Muscle layer of colon (tissue), 2 donors: ENCODE data around the gene NCKAP5.
"Not testable (repeated sequence)": the region's sequence is repeated elsewhere in the genome, so short reads cannot be mapped to it uniquely, and the experiment has no call there.

Experiments used
- H3K27ac ChIP-seq: one replicate; pipeline ENCODE4 v1.7.0; 2013; ENCODE audit warnings: low read depth, mild to moderate bottlenecking, low read length, moderate library complexity
- H3K27me3 ChIP-seq, 2 donors: one replicate each; pipeline ENCODE4 v1.7.0; 2013; ENCODE audit warnings: low read length in 2 of 2, mild to moderate bottlenecking in 2 of 2; ENCODE audit not compliant: insufficient read depth in 2 of 2, control insufficient read depth in 1 of 2
- H3K36me3 ChIP-seq: one replicate; pipeline ENCODE4 v1.7.0; 2013; ENCODE audit warnings: mild to moderate bottlenecking, low read length; ENCODE audit not compliant: insufficient read depth
- H3K4me1 ChIP-seq: one replicate; pipeline ENCODE4 v1.7.0; 2013; ENCODE audit warnings: mild to moderate bottlenecking, low read length; ENCODE audit not compliant: insufficient read depth
- H3K4me3 ChIP-seq, 2 donors: one replicate each; pipeline ENCODE4 v1.7.0; 2013; ENCODE audit warnings: low read length in 2 of 2, low read depth in 1 of 2, mild to moderate bottlenecking in 1 of 2, moderate library complexity in 1 of 2
- H3K9ac ChIP-seq: one replicate; pipeline ENCODE4 v1.7.0; 2013; ENCODE audit warnings: low read length
- H3K9me3 ChIP-seq: one replicate; pipeline ENCODE4 v1.7.0; 2013; ENCODE audit warnings: mild to moderate bottlenecking, low read length
- donor health status: abdominal sarcoma.
- donor health status: Adenocarcinoma of cecum.

The NCKAP5 gene

DNA sequence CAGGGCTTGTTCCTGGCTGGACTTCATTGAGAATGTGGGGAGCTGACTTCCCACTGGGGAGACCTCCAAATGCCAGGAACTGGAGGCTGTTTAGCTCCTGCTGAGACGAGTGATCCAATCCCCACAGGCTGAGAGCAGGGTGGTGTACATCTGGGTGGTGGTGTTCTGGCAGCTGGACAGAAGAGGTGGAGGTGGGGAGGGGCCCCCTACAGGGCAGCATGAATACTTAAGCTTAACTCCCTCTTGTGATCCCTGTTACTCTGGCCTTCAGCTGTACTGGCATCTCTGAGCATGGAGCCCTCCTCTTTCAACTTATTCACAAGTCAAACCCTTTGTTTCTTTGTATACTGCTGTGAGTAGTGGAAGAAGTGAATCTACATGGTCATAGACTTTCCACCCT, 730.5 kb downstream of the NCKAP5 start:
- H3K9me3 ChIP-seq = no peaks in the 10 kb centered on the region

DNA sequence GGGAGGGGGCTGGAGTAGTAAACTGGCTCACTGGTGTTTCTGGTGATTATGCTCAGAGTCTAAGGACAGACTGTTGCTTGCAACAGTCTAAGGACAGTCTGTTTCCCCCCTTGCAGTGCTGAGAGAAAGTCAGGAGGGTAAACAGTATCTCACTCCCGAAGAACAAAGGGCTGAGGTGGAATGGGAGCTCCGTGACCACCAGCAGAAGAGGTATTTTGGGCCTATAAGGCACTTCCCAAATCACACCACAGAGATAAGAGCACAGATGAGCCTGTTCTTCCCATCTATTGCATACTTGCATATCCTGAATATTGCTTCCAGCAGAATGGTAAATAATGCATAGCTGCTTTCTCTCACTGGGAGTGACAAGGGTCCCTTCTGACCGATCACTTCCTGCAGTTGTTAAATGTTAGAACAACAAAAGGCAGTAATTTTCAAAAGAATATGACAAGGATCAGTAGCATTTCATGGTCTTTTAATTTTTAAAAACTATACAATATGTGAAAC, 737.9 kb downstream of the NCKAP5 start:
- Histone ChIP-seq H3K27me3 (no peaks in the 10 kb centered on the region), H3K4me1 (no peaks in the 10 kb centered on the region), H3K27ac (no peak overlapping the region), H3K4me3 (no peak overlapping the region), H3K9me3 (no peaks in the 10 kb centered on the region), H3K36me3 (no peaks in the 10 kb centered on the region), H3K9ac (no peak overlapping the region)

More for the DNA sequence above, 730.5 kb downstream of the NCKAP5 start:
- no peak overlapping the region for H3K9ac ChIP-seq
- no peaks in the 10 kb centered on the region for H3K4me1 ChIP-seq
- no peaks in the 10 kb centered on the region for H3K27me3 ChIP-seq
- H3K27ac ChIP-seq = no peak overlapping the region
- no peak overlapping the region for H3K4me3 ChIP-seq
- no peaks in the 10 kb centered on the region for H3K36me3 ChIP-seq

DNA sequence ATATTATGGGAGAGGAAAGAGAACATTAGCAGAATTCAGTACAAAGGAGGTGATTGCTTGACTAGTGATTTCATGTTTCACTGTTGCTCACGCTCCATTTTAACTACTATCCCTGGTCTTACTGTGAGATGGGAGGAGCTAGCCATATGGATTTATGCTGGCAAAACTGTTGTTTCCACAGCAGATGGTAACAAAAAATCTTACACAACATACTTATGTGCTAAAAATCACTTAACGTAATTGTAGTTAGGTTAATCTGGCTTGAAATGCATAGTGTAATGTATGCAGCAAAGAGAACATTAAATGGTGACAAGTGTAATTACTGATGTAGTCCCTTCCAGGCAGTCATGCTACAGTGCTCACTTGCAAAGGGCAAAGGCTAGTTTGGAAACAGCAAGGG, 742.7 kb downstream of the NCKAP5 start:
- Histone ChIP-seq H3K9me3 (no peaks in the 10 kb centered on the region), H3K27ac (no peak overlapping the region), H3K36me3 (no peaks in the 10 kb centered on the region), H3K9ac (no peak overlapping the region), H3K27me3 (no peaks in the 10 kb centered on the region), H3K4me1 (no peaks in the 10 kb centered on the region), H3K4me3 (no peak overlapping the region)

DNA sequence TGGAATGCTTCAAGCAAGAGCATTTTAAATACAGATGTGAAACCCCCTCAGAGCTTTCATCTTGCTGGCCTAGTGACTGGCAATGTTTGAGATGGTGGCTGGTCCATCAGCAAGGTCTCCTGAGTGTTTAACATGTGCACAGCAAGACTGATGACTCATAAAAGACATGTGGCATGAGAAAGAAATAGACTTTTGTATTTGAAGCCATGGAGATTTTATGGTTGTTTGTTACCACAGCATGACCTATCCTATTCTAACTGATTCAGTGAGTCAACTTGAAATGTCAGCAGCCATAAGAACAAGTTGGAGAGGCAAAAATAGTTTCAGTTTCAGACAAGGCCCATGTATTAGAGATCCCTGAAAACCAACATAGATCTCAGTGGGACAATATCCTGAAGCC, 743.5 kb downstream of the NCKAP5 start:
- Histone ChIP-seq H3K36me3 (no peaks in the 10 kb centered on the region), H3K27ac (no peak overlapping the region), H3K27me3 (no peaks in the 10 kb centered on the region), H3K4me3 (no peak overlapping the region), H3K4me1 (no peaks in the 10 kb centered on the region), H3K9me3 (no peaks in the 10 kb centered on the region), H3K9ac (no peak overlapping the region)

DNA sequence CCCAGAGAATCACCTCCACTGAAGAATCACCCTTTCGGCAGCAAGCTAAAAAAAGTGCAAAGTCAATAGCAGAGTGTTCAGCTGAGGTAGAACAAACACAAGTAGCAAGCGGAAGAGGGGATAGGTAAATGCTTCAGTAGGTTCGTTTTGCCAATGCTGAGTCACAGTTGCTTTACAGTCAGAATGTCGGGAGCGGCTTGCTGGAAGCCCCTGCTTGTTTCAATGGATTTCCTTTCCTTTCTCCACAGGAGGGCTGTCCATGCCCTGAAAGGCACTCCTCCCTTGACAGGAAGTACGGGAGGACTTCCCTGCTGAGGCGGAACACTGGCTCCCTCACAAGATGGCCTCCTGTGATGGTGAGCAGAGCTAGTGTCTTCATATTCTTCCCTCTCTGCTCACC, 752.0 kb downstream of the NCKAP5 start:
- Histone ChIP-seq H3K36me3 (no peaks in the 10 kb centered on the region), H3K4me1 (no peaks in the 10 kb centered on the region), H3K9me3 (no peaks in the 10 kb centered on the region), H3K27ac (no peak overlapping the region), H3K9ac (no peak overlapping the region), H3K27me3 (no peaks in the 10 kb centered on the region), H3K4me3 (no peak overlapping the region)

DNA sequence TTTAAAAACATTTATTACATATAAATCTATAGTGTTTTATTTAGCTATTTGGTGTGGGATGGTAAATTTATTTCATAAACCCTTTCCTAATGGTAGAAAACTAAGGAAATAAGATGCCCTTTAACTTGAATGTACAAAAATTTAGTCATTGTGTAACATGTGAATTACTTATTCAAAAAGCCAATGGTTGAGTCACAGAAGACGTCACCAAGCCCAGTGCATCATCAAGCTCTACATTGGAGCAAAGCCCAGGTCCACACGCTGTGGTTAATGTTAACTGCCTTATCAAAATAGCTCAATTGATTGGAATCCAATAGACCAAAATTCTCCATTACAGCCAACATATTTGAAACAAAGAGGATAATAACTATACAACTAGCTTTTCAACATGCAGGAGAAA, 752.7 kb downstream of the NCKAP5 start:
- Histone ChIP-seq H3K27ac (no peak overlapping the region), H3K4me3 (no peak overlapping the region), H3K36me3 (no peaks in the 10 kb centered on the region), H3K4me1 (no peaks in the 10 kb centered on the region), H3K27me3 (no peaks in the 10 kb centered on the region), H3K9me3 (no peaks in the 10 kb centered on the region), H3K9ac (no peak overlapping the region)

DNA sequence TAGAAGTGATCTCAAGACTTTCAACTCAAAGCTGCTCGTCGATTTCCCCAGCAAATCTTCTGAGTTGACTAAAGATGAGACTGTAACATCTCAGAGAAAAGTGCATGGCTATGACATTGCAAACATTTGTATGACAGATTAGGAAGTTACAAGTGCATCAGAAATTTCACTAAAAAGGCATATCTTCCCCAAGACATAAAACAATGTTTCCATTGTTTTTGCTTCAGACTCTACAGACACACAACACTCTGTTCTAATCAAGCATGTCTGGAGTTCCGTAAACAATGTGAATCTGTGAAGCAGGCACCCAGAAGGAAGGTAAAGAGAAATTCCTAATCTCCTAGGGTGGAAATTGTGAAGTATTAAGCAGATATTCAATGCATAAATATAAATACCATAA, 753.6 kb downstream of the NCKAP5 start:
- Histone ChIP-seq H3K4me1 (no peaks in the 10 kb centered on the region), H3K4me3 (no peak overlapping the region), H3K27me3 (no peaks in the 10 kb centered on the region), H3K27ac (no peak overlapping the region), H3K36me3 (no peaks in the 10 kb centered on the region), H3K9me3 (no peaks in the 10 kb centered on the region), H3K9ac (no peak overlapping the region)

DNA sequence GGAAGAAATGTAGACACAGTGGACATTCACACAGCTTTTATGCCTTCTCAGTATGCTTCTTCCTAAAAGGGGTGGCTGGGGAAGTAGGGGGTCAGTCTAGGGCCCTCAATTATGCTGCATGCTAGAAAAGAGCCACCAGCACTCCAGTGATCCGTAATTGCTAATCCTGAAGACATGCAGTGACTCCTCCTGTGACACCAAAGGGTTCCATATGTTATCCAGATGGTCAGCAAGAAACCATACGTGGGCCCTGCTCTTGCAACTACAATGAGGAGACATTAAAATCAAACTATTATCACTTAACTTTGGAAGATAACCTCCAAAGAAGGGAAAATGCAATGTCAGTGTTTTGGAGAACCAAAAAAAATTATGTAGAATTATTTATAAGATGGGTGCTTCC, 754.8 kb downstream of the NCKAP5 start:
- H3K4me3 ChIP-seq = no peak overlapping the region
- H3K9me3 ChIP-seq = no peaks in the 10 kb centered on the region
- H3K27ac ChIP-seq = no peak overlapping the region
- H3K27me3 ChIP-seq = no peaks in the 10 kb centered on the region
- no peak overlapping the region for H3K9ac ChIP-seq
- no peaks in the 10 kb centered on the region for H3K36me3 ChIP-seq
- no peaks in the 10 kb centered on the region for H3K4me1 ChIP-seq

DNA sequence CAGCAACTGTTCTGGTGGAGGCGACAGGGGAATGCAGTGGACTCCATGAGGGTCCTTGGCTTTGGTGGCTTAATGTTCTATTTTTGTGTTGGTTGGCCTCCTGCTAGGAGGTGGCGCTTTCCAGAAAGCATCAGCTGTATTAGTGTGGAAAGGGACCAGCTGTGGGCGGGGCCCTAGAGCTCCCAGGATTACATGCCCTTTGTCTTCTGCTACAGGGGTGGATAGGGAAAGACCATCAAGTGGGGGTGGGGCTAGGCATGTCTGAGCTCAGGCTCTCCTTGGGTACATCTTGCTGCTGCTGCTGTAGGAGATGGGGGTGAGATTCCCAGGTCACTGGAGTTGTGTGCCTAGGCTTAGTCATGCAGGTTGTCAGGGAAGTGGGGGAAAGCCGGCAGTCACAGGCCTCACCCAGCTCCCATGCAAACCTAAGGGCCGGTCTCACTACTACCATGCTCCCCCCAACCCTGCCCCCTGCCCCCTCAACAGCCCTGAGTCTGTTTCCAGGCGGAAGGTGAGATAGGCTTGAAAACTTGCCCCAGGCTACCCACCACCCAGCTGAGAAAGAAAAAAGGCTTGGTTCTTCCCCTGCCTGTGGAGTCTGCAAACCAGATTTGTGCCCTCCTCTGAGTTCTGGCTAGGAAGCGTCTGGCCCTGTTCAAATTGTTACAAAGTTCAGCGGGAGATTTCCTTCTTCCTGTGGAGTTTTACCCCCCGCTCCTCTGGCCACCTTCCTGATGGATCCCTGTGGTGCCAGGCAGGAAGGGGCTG, 756.9 kb downstream of the NCKAP5 start:
- no peak overlapping the region for H3K27ac ChIP-seq
- no peaks in the 10 kb centered on the region for H3K36me3 ChIP-seq
- H3K4me1 ChIP-seq = no peaks in the 10 kb centered on the region
- H3K27me3 ChIP-seq = no peaks in the 10 kb centered on the region
- H3K9ac ChIP-seq = no peak overlapping the region
- H3K9me3 ChIP-seq = no peaks in the 10 kb centered on the region
- no peak overlapping the region for H3K4me3 ChIP-seq

DNA sequence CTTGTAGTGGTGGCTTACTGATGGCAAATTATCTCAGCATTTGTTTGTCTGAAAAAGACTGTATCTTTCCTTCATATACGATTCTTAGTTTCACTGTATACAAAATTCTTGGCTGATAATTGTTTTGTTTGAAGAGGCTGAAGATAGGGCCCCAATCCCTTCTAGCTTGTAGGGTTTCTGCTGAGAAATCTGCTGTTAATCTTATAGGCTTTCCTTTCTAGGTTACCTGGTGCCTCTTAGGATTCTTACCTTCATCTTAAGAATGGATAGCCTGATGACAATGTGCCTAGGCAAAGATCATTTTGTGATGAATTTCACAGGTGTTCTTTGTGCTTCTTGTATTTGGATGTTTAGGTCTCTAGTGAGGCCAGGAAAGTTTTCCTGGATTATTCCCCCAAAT, 758.3 kb downstream of the NCKAP5 start:
- H3K36me3 ChIP-seq, H3K27me3 ChIP-seq, H3K9ac ChIP-seq: not testable (repeated sequence)

DNA sequence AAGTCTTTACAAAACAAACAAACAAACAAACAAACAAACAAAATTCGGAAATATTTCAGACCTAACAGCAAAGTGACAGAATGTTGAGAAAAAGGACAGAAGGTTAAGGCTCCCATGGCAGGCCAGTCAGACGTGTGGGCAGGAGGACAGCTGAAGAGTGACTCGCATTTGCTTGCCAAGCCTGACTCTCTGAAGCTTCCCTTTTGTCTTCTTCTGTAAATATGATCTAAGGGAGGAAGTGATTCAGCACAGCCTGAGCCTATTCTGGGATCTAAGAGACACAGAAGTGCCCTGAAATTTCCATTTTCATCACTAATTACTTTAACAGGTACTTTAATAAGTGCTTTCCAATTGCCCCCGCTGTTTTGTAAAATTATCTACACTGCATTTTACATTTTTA, 764.2 kb downstream of the NCKAP5 start:
- Histone ChIP-seq H3K4me3 (no peak overlapping the region), H3K9me3 (no peaks in the 10 kb centered on the region), H3K9ac (no peak overlapping the region), H3K4me1 (no peaks in the 10 kb centered on the region), H3K27ac (no peak overlapping the region), H3K36me3 (no peaks in the 10 kb centered on the region), H3K27me3 (no peaks in the 10 kb centered on the region)

More for the DNA sequence above, 758.3 kb downstream of the NCKAP5 start:
- H3K4me3 ChIP-seq, H3K27ac ChIP-seq, H3K4me1 ChIP-seq, H3K9me3 ChIP-seq: not testable (repeated sequence)

DNA sequence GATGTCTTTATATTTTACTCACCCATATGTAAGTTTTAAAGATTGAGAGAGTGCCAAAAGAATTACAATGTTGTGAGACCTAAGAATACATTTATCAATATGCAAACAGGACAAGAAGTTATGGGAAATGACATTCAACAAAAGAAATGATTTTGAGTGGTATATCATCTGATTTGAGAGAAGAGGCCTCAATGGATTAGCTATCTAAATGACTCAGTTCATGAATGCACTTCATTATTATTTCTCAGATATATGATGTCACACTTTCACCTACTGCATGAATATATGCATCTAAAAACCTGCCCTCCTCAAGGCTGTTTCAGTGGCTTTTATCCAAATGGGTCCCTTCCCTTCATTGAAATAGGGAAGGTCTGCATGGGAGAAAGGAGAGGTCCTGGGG, 769.9 kb downstream of the NCKAP5 start:
- no peaks in the 10 kb centered on the region for H3K36me3 ChIP-seq
- no peak overlapping the region for H3K9ac ChIP-seq
- no peaks in the 10 kb centered on the region for H3K4me1 ChIP-seq
- no peak overlapping the region for H3K4me3 ChIP-seq
- H3K9me3 ChIP-seq = no peaks in the 10 kb centered on the region
- no peak overlapping the region for H3K27ac ChIP-seq
- H3K27me3 ChIP-seq = no peaks in the 10 kb centered on the region
